HG03342 (cell line): ENCODE results near the gene CCS.
"Not testable (repeated sequence)": the region's sequence is repeated elsewhere in the genome, so short reads cannot be mapped to it uniquely, and the experiment has no call there.

Experiments
- ATAC-seq: cut with Tn5 transposase; IDR thresholded peaks from one replicate; pipeline ENCODE4 v1.9.1; 2021; ENCODE audit warnings: mild to moderate bottlenecking, moderate library complexity; ENCODE audit not compliant: unreplicated experiment

The CCS gene

GRCh38 chr11:66561178-66561974 lies 31.6 kb upstream of the CCS start:
- no peak for ATAC-seq

GRCh38 chr11:66561975-66562248 lies 31.1 kb upstream of the CCS start:
- no peak for ATAC-seq

- no peak for ATAC-seq
Observed at GRCh38 chr11:66562275-66562674, 30.7 kb upstream of the CCS start.

DNA sequence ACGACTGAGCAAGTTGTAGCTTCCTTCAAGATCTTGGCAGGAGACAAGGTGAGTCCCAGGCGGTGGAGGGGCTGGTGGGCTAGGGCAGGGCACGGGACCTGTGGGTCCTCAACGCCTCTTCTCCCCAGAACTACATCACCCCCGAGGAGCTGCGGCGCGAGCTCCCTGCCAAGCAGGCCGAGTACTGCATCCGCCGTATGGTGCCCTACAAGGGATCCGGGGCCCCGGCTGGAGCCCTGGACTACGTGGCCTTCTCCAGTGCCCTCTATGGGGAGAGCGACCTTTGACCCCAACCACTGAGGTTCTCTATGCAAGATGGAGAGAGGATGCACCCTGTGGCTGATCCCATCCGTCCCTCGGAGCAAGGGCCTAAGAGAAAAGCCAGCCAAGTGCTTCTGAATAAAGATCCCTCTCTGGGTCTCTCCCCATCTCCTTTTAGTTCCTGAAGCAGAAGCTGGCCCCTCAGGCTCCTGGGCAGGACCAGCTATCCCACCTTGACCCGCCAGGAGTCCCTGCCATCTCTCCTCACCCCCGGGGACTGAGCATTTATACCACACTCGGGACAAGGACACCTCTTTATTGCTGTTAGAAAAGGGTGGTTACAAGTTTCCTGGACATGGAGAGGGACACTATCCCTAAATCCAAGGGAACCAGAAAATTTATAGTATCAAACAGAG lies 29.9 kb upstream of the CCS start:
- ATAC-seq: no peak

DNA sequence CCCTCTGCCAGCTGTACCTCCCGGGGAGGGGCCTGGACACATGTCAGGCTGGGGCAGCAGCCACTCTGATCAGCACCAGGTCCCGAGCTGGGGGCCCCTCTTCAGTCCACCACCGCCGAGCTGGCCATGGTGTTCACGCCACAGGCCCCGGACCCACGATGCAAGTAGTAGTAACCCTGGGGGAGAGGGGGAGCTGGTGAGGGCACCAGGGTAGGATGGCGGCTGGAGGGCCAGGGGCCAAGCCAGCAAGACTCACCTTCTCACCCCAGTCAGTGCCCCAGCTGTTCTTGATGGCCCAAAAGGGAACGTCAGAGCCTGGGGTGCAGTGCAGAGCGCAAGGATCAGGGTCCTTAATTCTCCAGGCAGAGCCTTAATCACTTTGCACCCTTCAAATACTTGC lies 29.2 kb upstream of the CCS start:
- no peak for ATAC-seq

DNA sequence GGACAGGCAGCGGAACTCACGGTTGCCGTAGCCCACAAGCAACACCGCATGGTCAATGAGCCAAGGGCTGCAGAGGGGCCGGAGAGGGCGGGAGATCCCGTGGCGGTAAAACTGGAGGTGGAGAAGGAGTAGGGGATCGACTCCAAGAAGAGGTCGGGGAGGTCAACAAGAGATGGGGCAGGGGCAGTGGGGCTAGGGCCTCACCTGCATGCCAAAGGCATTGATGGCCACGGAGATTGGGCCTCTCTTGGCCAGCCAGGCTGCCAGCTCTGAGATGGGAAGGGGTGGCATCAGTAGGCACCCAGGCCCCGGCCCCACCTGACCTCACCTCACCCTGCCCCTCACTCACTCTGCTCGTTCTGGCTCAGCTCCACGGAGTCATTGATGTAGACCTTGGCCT lies 28.4 kb upstream of the CCS start:
- ATAC-seq: no peak

DNA sequence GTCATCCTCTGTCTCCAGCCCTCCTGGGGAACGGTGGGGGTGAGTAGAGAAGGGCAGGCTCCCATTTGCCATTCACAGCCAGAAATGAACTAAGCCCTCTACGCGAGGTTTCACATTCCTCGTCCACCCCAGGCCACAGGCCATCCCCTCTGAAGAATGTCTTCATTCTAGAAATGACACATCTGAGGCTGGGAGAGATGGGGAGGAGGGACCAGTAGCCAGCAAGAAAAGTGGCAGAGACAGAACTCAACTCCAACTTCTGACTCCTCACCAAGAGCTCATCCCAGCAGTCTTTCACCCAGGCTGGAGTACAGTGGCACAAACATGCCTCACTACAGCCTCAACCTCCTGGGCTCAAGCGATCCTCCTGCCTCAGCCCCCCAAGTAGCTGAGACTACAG lies 28.0 kb upstream of the CCS start:
- ATAC-seq: no peak

- no peak for ATAC-seq
Observed at GRCh38 chr11:66566221-66566620, 26.8 kb upstream of the CCS start.

- no peak for ATAC-seq
Observed at GRCh38 chr11:66567787-66568123, 25.2 kb upstream of the CCS start.

GRCh38 chr11:66568124-66568916 lies 24.7 kb upstream of the CCS start, which contains the start of gene CTSF:
TSS of gene CTSF (minus strand) at chr11:66568606. CDS start at chr11:66568486, 120 bp downstream.
- no peak for ATAC-seq

GRCh38 chr11:66569076-66569475 lies 23.9 kb upstream of the CCS start:
- ATAC-seq: no peak

DNA sequence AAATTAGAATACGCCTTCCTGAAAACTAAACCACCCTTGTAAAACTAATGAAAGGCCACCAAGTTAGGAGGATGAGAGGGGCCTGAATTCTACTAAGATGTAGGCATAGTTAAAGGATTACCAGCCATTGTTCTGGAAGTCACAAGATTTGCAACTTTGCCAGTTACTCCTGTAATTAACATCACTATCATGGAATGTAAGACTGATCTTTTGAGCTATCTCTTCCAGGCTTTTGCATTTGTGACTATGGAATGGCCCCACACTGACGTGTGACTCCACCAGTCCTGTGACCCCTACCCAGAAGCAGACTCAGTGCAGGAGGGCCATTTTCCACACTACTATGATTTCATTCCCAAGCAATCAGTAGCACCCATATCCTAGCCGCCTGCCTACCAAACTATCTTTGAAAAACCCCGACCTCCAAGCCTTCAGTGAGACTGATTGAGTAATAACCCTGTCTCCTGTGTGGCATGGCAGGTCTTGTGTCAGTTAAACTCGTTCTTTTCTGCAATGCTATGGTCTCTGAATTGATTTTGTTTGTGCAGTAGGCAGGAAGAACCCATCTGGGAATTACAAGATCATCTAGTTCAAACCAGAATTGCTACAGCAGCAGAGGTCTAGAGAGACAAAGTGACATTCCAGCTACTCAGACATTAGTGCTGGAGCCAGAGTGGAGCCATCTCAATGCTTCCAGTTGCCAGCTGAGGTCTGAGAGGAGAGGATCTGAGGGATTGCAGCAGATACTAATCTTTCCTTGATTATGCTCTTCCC lies 22.7 kb upstream of the CCS start:
- no peak for ATAC-seq

- no peak for ATAC-seq
Observed at GRCh38 chr11:66570850-66571180, 22.2 kb upstream of the CCS start.

GRCh38 chr11:66579017-66579606 lies 13.9 kb upstream of the CCS start:
- no peak for ATAC-seq

DNA sequence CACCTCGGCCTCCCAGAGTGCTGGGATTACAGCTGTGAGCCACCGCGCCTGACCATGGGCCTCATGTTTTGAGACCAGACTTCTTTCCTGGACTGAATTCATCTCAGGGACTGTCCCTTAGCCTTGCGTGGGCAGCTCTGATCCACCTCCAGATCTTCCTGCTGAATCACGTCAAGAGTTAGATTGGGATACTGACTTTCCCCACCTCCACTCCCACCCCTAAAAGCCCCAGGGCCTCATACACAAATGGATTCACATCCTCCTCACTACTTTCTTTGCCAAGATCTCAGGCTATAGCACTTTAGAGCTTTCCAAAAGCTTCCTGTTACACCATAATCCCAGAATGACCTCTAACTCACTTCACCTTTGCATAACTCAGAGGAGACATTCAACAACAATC lies 12.2 kb upstream of the CCS start:
- no peak for ATAC-seq

DNA sequence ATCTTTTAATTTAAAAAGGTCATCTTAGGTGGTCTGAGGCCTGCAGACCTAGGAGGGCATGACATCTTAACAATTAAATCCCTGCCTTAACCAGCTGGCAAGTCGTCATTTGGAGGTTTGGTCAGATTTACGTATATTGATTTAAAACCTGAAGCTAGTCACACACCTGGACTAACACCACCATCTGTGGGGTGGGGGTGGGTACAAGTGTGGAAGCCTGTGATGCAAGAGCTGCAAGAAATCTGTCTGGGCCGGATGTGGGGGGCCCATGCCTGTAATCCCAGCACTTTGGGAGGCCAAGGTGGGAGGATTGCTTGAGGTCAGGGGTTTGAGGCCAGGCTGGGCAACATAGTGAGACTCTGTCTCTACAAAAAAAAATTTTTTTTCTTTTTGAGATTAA lies 11.7 kb upstream of the CCS start:
- no peak for ATAC-seq

DNA sequence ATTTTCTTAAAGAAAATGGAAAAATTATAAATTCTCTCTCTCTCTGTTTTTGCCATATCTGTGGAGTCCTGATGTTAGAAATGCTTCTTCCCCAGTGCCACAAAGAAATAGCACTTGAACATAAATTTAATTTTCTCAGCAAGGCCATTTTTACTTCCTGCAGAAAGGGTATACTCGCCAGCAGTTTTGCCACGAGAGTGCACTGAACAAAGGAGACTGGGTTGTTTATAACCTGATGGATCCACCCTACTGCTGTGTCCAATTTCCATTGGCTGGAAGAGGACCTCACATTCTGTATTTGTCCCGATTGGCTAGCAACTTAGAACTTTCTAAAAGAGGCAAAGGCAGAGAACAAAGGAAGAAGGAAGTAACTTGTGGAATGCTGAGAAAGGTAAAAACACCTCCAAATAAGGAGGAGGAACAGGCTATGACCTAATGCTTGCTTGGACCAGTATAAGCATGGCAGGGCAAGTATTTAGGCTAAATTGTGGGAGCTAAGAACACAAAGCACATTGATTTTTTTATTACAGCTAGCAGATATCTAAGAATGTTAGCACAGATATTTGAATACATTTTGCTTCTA lies 10.3 kb upstream of the CCS start:
- ATAC-seq: not testable (repeated sequence)

GRCh38 chr11:66585447-66585846 lies 7.5 kb upstream of the CCS start:
- ATAC-seq: not testable (repeated sequence)

GRCh38 chr11:66586136-66586535 lies 6.8 kb upstream of the CCS start:
- no peak for ATAC-seq

DNA sequence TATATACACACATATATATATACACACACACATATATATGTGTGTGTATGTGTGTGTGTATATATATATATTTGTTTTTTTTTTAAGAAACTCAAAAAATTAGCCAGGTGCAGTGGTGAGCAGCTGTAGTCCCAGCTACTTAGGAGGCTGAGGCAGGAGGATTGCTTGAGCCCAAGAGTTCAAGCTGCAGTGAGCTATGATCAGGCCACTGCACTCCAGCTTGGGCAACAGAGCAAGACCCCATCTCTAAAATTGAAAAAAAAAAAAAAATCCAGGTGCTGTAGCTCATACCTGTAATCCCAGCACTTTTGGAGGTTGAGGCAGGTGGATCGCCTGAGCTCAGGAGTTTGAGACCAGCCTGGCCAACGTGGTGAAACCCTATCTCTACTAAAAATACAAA lies 3.7 kb upstream of the CCS start:
- not testable (repeated sequence) for ATAC-seq
